Measurements from ENCODE around the gene PTMS.

DNA sequence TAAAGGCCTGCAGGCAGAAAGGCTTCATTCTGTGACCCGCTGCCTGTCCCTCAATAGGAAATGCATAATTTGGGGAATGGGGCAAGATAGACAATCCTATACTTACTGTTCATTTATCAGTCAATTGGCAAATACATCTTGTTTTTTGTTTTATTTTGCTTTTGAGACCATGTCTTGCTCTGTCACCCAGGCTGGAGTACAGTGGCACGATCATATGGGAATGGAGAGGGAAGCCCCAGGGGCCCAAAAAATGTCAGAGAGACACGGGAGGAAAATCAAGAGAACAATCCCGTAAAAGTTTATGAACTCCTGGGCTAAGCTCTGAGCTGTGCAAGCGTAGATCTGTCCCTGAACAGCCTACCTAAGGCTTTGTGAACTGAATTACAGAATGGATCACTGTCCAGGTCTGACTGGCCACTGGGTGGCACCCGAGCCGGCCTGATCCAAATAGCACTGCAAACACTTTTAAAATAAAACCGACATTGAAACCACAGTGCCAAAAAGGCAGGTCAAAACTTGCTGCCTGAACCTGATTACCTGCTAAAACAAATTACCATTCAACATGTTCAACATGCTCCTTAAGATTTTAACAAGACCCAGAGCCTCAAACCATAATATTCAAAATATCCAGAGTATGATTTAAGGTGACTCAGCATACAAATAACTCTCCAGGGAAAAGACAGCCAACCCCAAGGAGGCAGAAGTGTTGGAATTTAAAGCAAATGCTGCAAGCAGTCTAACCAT is 30.5 kb upstream of the PTMS start:
- TF ChIP-seq POLR2A (IDR thresholded peaks at IDR 0.05; ENCODE audit: low read depth, low read length) (no peak), TAF1 (IDR thresholded peaks at IDR 0.05; ENCODE audit: low read depth, low read length) (no peak), SPI1 (IDR thresholded peaks at IDR 0.05; ENCODE audit: low read depth, low read length) (no peak), POLR2AphosphoS5 (IDR thresholded peaks at IDR 0.05; ENCODE audit: low read depth, low read length) (no peak), PAX5 (IDR thresholded peaks at IDR 0.05; ENCODE audit: insufficient read depth, low read length, severe bottlenecking) (no peak)

Data from GM12891 (cell line).